ENCODE data around the gene RGPD8.

RGPD8 gene

DNA sequence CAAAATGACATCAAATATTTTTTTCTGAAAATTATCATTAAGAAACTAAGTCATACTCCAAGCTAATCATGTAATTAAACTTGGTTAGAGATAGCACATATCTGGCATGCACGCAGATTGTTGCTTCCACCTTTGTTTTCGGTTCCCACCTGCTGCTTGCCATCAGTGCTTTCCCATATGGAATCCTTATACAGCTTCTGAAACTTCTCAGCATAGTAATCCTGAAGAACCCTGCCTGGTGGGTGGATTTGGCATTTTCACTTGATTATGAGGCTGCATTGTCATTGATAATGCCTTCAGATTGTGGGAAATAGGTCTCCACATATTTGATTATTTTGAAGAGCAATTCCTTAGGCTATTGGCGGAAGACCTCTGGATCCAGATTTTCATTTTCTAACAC, 110.5 kb downstream of the RGPD8 start:
- no peak for DNase-seq

DNA sequence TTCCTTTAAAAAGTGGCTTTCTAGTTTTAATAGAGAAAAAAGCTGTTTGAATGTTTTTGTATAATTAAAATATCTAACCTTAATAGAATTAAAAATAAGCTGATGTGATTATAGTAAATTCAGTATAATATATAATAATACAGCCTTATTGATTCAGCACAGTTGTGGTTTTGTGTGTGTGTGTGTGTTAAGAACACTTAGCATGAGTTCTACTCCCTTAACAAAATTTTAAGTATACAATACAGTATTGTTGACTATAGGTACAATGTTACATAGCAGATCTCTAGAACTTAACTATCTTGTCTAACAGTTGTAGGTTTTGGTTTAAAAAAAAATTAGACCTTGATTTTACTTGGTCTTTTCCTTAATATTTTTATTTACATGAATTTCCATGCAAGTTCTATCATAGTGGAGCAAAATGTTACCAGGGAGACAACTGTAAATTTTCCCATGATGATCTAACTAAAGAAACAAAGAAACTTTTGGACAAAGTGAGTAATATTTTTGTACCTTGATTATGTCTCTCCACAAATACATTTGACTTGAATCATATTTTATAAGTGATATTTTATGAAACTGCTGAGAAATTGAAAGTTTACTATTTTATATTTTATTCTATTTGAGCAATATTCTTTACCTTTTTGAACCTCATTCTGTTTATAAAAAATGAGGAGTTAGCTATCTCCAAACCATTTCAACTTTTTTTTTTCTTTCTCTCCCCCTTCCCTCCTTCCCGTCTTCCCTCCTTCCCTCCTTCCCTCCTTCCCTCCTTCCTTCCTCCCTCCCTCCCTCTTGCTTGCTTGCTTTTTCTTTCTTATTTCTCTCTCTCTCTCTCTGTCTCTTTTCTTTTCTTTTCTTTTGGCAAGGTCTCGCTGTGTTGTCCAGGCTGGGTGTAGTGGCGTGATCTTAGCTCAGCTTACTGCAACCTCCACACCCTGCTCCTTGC, 111.8 kb downstream of the RGPD8 start:
- DNase-seq = no peak
